Dermis lymphatic vessel endothelial cell (primary cell): Measurements from ENCODE around the gene LTO1. TPM values are rescaled to one million over a fixed set of nuclear protein-coding genes. Genes with fewer than 3 reads are reported as not detected.

Experiments used
- total RNA-seq: library from RNA; depleted of rRNA; stranded (reverse); fragments of >200 nt; gene quantifications from 2 replicates; pipeline ENCODE4 v1.2.1, GENCODE V29; 2014

LTO1 gene, protein sequence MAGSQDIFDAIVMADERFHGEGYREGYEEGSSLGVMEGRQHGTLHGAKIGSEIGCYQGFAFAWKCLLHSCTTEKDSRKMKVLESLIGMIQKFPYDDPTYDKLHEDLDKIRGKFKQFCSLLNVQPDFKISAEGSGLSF
- total RNA-seq: 11.2 and 12.6 TPM in 2 replicates

GRCh38 chr11:69674886-69675714, at the start of gene LTO1:
TSS of gene LTO1 (minus strand) at chr11:69675353. CDS start at chr11:69675239, 114 bp downstream.

GRCh38 chr11:69703768-69704507, 28.8 kb upstream of the LTO1 start, which contains the start of gene FGF19:
TSS of gene FGF19 (minus strand) at chr11:69704022. CDS start at chr11:69703876, 146 bp downstream.

DNA sequence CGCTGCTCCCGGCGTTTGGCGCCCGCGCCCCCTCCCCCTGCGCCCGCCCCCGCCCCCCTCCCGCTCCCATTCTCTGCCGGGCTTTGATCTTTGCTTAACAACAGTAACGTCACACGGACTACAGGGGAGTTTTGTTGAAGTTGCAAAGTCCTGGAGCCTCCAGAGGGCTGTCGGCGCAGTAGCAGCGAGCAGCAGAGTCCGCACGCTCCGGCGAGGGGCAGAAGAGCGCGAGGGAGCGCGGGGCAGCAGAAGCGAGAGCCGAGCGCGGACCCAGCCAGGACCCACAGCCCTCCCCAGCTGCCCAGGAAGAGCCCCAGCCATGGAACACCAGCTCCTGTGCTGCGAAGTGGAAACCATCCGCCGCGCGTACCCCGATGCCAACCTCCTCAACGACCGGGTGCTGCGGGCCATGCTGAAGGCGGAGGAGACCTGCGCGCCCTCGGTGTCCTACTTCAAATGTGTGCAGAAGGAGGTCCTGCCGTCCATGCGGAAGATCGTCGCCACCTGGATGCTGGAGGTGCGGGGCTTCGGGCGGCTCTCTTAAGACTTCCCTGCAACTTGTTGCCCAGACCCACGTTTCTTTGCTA, 34.1 kb downstream of the LTO1 start, which contains the start of gene CCND1:
Gene CCND1, plus strand, starts transcription at position 162 of the 587 bp plus-strand sequence. Its CDS starts 158 bp downstream, at position 320.

Other genes starting within 250 kb of the LTO1 start
- gene LINC01488, start 193.7 kb downstream of the LTO1 start, total RNA-seq: under 0.01 TPM in 1 of 2 replicates, not detected in the other
- gene CCND1, start 34.2 kb downstream of the LTO1 start, total RNA-seq: 116 and 372 TPM in 2 replicates
- gene FGF19, start 28.7 kb upstream of the LTO1 start, total RNA-seq: not detected in 2 replicates
- not detected in 2 replicates for gene FGF4, start 100.0 kb upstream of the LTO1 start, total RNA-seq
- not detected in 2 replicates for gene FGF3, start 144.1 kb upstream of the LTO1 start, total RNA-seq